Psoas muscle (tissue), 8 donors: Measurements from ENCODE around the gene LONP2. TPM values are rescaled to one million over a fixed set of nuclear protein-coding genes. Genes with fewer than 3 reads are reported as not detected.

Source experiments
- ATAC-seq, 4 donors: fragments of 200-7000 bp; cut with Tn5 transposase; one replicate each; pipeline ENCODE4 v1.9.1; 2020; ENCODE audit warnings: moderate library complexity in 3 of 4, mild to moderate bottlenecking in 2 of 4
- DNase-seq, 2 donors: peaks; one replicate each; pipeline ENCODE4 v3.0.0-alpha.2; 2020
- H3K27ac ChIP-seq: fragments of 200-600 bp; one replicate; pipeline ENCODE4 v1.8.0; 2022
- H3K27me3 ChIP-seq, 3 donors: fragments of 200-600 bp in 1 of 3; one replicate each; pipeline versions ENCODE4 v1.6.1 to v1.8.0; 2013 to 2022; ENCODE audit warnings: low read length in 2 of 3, mild to moderate bottlenecking in 2 of 3, moderate library complexity in 1 of 3; ENCODE audit not compliant: insufficient read depth in 3 of 3
- H3K36me3 ChIP-seq, 2 donors: fragments of 200-600 bp in 1 of 2; one replicate each; pipeline versions ENCODE4 v1.6.1 to v1.8.0; 2013 to 2022; ENCODE audit warnings: low read depth in 1 of 2, mild to moderate bottlenecking in 1 of 2, moderate library complexity in 1 of 2; ENCODE audit not compliant: insufficient read depth in 1 of 2
- H3K4me1 ChIP-seq: fragments of 200-600 bp; one replicate; pipeline ENCODE4 v1.8.0; 2022
- H3K4me3 ChIP-seq: fragments of 200-600 bp; one replicate; pipeline ENCODE4 v1.8.0; 2022; ENCODE audit warnings: mild to moderate bottlenecking
- H3K9me3 ChIP-seq: fragments of 200-600 bp; one replicate; pipeline ENCODE4 v1.8.0; 2022
- WGBS, 3 donors: extraction: QIAGEN DNeasy Blood & Tissue Kit; methylation state at CpG; one replicate each; pipeline versions ENCODE4 v1.1.6 to v1.1.7; 2013; 5-methylcytosine and 5-hydroxymethylcytosine counted together
- intact Hi-C, 2 donors: fragments of 100-400 bp; cut with DNase I; formaldehyde crosslinking; loops; one replicate each; pipeline versions ENCODE4 v1.11.0 to v1.14.2; 2022
- polyA plus RNA-seq, 3 donors: library from polyadenylated mRNA; stranded (reverse); fragments of 200-250 nt; gene quantifications; one replicate each; pipeline ENCODE4 v1.2.3, GENCODE V29; 2013
- total RNA-seq, 4 donors: library from RNA; stranded (reverse); fragmentation: NEBNext Ultra II Directional in 2 of 4; extraction: Animal tissue kit (Norgen Biotek cat#: 25700) in 2 of 4; gene quantifications; one replicate each; pipeline versions ENCODE4 v1.2.1 to v1.2.4, GENCODE V29; 2021 to 2023
- TF ChIP-seq, protein P1 (sequence below): fragments of 200-600 bp; IDR thresholded peaks from one replicate; pipeline ENCODE4 v1.8.0; 2022; ENCODE audit warnings: antibody characterized with exemption
- donor health status: healthy with polysubstance abuse.
- donor health status: DM: no; HTN: no; CAD: no; lungs with moderate emphysema.
- donor health status: Bipolar disorder and iron deficiency.
- donor health status: healthy.
- donor health status: DM: yes; HTN: yes; CAD: no.
- donor health status: DM: no; HTN: no; CAD: no.
- donor health status: DM: no; HTN: no; CAD: no.
- donor health status: DM: yes; HTN: yes; CAD: no.

LONP2 gene
- total and polyA plus RNA-seq, 7 donors = 15.2 to 68.0 (median 46.5) TPM

DNA sequence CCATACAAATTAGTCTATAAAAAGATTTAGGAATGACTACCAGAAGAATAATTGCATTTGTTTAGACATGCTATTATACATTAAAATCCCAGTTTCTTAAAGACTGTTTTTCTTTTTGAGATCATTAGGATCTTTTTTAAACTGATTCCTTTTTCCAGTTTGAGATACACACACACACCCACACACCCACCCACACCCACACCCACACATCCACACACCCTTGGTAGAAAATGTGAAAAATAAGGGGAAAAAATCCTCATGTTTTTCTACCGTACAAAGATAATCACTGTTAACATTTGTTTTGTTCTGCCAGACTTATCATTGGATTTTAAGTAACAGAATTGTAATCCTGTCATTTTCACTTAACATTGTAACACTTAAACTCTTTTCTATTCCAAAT lies 30.4 kb downstream of the LONP2 start:
- ATAC-seq = no peak
- WGBS, 3 donors = 72 to 92% (median 73%) methylated on average over 1 of the region's 1 CpG
- Histone ChIP-seq H3K27me3 (no peaks in the 10 kb centered on the region), H3K36me3 (peaks cover 0 to 40% of the 10 kb centered on the region in 2 donors), H3K9me3 (no peaks in the 10 kb centered on the region), H3K4me3 (no peak overlapping the region), H3K4me1 (peaks cover 19% of the 10 kb centered on the region), H3K27ac (no peak overlapping the region)
- no peak for DNase-seq
- TF ChIP-seq, protein P1, sequence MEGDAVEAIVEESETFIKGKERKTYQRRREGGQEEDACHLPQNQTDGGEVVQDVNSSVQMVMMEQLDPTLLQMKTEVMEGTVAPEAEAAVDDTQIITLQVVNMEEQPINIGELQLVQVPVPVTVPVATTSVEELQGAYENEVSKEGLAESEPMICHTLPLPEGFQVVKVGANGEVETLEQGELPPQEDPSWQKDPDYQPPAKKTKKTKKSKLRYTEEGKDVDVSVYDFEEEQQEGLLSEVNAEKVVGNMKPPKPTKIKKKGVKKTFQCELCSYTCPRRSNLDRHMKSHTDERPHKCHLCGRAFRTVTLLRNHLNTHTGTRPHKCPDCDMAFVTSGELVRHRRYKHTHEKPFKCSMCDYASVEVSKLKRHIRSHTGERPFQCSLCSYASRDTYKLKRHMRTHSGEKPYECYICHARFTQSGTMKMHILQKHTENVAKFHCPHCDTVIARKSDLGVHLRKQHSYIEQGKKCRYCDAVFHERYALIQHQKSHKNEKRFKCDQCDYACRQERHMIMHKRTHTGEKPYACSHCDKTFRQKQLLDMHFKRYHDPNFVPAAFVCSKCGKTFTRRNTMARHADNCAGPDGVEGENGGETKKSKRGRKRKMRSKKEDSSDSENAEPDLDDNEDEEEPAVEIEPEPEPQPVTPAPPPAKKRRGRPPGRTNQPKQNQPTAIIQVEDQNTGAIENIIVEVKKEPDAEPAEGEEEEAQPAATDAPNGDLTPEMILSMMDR = no peak
- intact Hi-C loops = no loop called here

DNA sequence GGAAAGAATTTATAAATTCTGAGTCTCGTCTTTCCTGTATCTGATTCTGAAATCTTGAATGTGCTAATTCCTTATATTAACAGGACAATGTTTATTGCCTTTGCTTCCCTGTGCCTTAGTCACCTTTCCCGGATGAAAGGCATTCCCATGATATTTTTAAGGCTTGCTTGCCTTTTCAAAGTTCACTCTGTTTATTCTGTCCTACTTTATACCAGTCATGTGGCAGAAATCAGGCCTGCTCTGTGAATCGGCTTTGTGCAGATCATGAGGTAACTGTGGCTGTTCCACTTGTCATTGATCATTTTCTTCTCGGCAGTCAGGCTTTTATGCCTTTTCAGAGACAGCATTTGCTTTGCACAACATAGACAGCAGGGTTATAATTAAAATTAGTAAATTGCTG lies 32.0 kb downstream of the LONP2 start:
- no peaks in the 10 kb centered on the region for H3K27me3 ChIP-seq
- H3K27ac ChIP-seq = peak overlapping the region; percentile 25
- peaks cover 19% of the 10 kb centered on the region for H3K4me1 ChIP-seq
- no peak for DNase-seq
- no peaks in the 10 kb centered on the region for H3K9me3 ChIP-seq
- H3K4me3 ChIP-seq = no peak overlapping the region
- H3K36me3 ChIP-seq = peaks cover 0 to 30% of the 10 kb centered on the region in 2 donors
- ATAC-seq = peak in 2 of 4 donors; percentile 32 to 49
- TF ChIP-seq, protein P1 = no peak
- intact Hi-C loops = no loop called here
- 33 to 51% (median 42%) methylated on average over 4 of the region's 4 CpGs for WGBS, 3 donors

DNA sequence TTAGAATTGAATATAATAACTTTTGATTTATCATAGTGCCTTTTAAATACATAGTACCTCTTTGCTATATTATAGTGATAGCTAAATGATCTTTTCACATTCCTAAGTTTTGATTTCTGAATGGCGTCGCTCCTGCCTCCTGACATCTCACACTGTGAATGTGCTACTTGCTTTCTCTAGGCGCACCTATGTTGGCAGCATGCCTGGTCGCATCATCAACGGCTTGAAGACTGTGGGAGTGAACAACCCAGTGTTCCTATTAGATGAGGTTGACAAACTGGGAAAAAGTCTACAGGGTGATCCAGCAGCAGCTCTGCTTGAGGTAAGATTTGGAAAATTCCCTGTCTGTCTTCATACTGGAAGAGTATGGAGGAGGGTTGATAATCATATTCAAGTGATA lies 33.1 kb downstream of the LONP2 start:
- Histone ChIP-seq H3K9me3 (no peaks in the 10 kb centered on the region), H3K36me3 (peaks cover 0 to 27% of the 10 kb centered on the region in 2 donors), H3K4me3 (no peak overlapping the region), H3K27ac (no peak overlapping the region), H3K4me1 (peaks cover 11% of the 10 kb centered on the region), H3K27me3 (no peaks in the 10 kb centered on the region)
- TF ChIP-seq, protein P1 = no peak
- intact Hi-C loops = no loop called here
- DNase-seq = no peak
- WGBS, 3 donors = 85 to 88% (median 88%) methylated on average over 5 of the region's 5 CpGs
- ATAC-seq = no peak

DNA sequence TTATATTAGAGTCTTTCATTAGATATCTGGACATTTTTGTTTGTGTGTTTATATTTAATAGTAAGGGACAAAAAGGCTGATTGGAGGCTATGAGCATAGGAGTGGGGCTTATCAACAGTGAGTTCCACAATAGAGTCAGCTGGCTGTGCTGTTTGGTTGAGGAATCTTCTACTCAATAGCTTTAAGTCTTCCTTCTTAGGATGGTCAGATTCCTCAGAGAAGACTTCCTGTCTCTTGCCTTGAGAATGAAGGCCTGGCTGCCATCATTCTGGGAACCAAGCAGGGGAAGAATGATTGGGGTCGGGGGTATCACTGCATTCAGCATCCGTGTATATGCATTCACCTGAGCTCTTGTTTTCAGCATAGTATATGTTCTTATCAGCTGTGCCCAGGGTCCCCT lies 35.1 kb downstream of the LONP2 start:
- Histone ChIP-seq H3K4me3 (no peak overlapping the region), H3K27ac (no peak overlapping the region), H3K27me3 (no peaks in the 10 kb centered on the region), H3K4me1 (peaks cover 18% of the 10 kb centered on the region), H3K9me3 (no peaks in the 10 kb centered on the region), H3K36me3 (peaks cover 0 to 32% of the 10 kb centered on the region in 2 donors)
- TF ChIP-seq, protein P1 = no peak
- ATAC-seq (no peak), DNase-seq (no peak)
- intact Hi-C loops = no loop called here
- WGBS, 3 donors = 69 to 78% (median 73%) methylated on average over 2 of the region's 2 CpGs

DNA sequence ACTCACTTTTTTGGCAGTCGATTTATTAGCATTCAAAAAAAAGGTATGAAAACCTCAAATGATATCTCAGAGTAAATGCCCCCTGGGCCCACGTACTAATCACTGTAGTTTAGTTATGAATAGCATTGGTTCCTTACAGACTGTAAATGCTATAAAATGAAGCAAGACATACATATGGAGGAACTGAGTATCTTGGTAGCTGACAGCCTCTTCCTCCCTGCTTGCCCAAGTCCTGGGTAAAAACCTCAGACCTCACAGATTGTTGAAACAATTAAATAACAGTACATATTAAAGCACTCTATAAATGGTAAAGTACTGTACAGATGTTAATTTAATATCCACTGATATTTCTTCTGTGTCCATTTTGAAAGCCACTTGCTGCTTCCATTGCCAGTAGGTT lies 36.4 kb downstream of the LONP2 start:
- intact Hi-C loops = no loop called here
- TF ChIP-seq, protein P1 = no peak
- WGBS, 3 donors = 94 to 98% (median 95%) methylated on average over 2 of the region's 2 CpGs
- no peaks in the 10 kb centered on the region for H3K9me3 ChIP-seq
- H3K27ac ChIP-seq = no peak overlapping the region
- no peak for ATAC-seq
- peaks cover 18% of the 10 kb centered on the region for H3K4me1 ChIP-seq
- DNase-seq = no peak
- H3K27me3 ChIP-seq = no peaks in the 10 kb centered on the region
- no peak overlapping the region for H3K4me3 ChIP-seq
- peaks cover 0 to 45% of the 10 kb centered on the region in 2 donors for H3K36me3 ChIP-seq
